Dendritic cell treated with granulocyte-macrophage colony-stimulating factor and Interleukin-4, amounts not matched to agents 40 ng/mL and 50 ng/mL, for 4 days (primary cell): ENCODE measurements around the gene GXYLT1.
"Not testable (repeated sequence)": the region's sequence is repeated elsewhere in the genome, so short reads cannot be mapped to it uniquely, and the experiment has no call there.

Source experiments
- H3K27ac Mint-ChIP-seq: one replicate; pipeline ENCODE4 v1.8.0; 2022; ENCODE audit warnings: mild to moderate bottlenecking, mixed read lengths
- H3K27me3 Mint-ChIP-seq: one replicate; pipeline ENCODE4 v1.8.0; 2022; ENCODE audit warnings: mild to moderate bottlenecking, mixed read lengths
- H3K36me3 Mint-ChIP-seq: one replicate; pipeline ENCODE4 v1.8.0; 2022; ENCODE audit warnings: low read depth, mixed read lengths
- H3K4me1 Mint-ChIP-seq: one replicate; pipeline ENCODE4 v1.8.0; 2022; ENCODE audit warnings: low read depth, mixed read lengths
- H3K4me3 Mint-ChIP-seq: one replicate; pipeline ENCODE4 v1.8.0; 2022; ENCODE audit warnings: mild to moderate bottlenecking, moderate library complexity, mixed read lengths
- H3K9me3 Mint-ChIP-seq: one replicate; pipeline ENCODE4 v1.8.0; 2022; ENCODE audit warnings: mixed read lengths
- intact Hi-C: fragments of 100-400 bp; cut with micrococcal nuclease; formaldehyde crosslinking; loops from one replicate; pipeline ENCODE4 v1.15.0; 2022

GXYLT1 gene

GRCh38 chr12:42048980-42049379, 95.7 kb downstream of the GXYLT1 start:
- H3K9me3 Mint-ChIP-seq, result peaks cover 20% of the 10 kb centered on the region
- H3K27ac Mint-ChIP-seq, H3K4me1 Mint-ChIP-seq, H3K4me3 Mint-ChIP-seq, intact Hi-C loops, H3K36me3 Mint-ChIP-seq, H3K27me3 Mint-ChIP-seq: not testable (repeated sequence)

GRCh38 chr12:42039577-42039976, 105.1 kb downstream of the GXYLT1 start:
- Mint-ChIP-seq H3K4me3 (no peak overlapping the region), H3K36me3 (no peaks in the 10 kb centered on the region), H3K27me3 (no peaks in the 10 kb centered on the region), H3K4me1 (no peaks in the 10 kb centered on the region), H3K27ac (no peak overlapping the region), H3K9me3 (no peaks in the 10 kb centered on the region)
- intact Hi-C loops, result no loop called here

GRCh38 chr12:42039176-42039575, 105.5 kb downstream of the GXYLT1 start:
- Mint-ChIP-seq H3K4me1 (no peaks in the 10 kb centered on the region), H3K36me3 (no peaks in the 10 kb centered on the region), H3K27ac (no peak overlapping the region), H3K9me3 (no peaks in the 10 kb centered on the region), H3K4me3 (no peak overlapping the region), H3K27me3 (no peaks in the 10 kb centered on the region)
- intact Hi-C loops, result no loop called here

- H3K27ac Mint-ChIP-seq, result no peak overlapping the region
- intact Hi-C loops, result no loop called here
- no peaks in the 10 kb centered on the region for H3K4me1 Mint-ChIP-seq
These were observed 112.7 kb downstream of the GXYLT1 start for GRCh38 chr12:42031847-42032564.

More at GRCh38 chr12:42031847-42032564, 112.7 kb downstream of the GXYLT1 start:
- H3K4me3 Mint-ChIP-seq, result no peak overlapping the region
- no peaks in the 10 kb centered on the region for H3K27me3 Mint-ChIP-seq
- no peaks in the 10 kb centered on the region for H3K9me3 Mint-ChIP-seq
- no peaks in the 10 kb centered on the region for H3K36me3 Mint-ChIP-seq
